GM19240 (cell line): Measurements from ENCODE around the gene MMP25.
A peak's percentile ranks its signal among the peaks of the same experiment; 100 is the strongest.
"Not testable (repeated sequence)": the region's sequence is repeated elsewhere in the genome, so short reads cannot be mapped to it uniquely, and the experiment has no call there.

Experiments used
- DNase-seq: peaks from one replicate; pipeline ENCODE4 v3.0.0; 2011; ENCODE audit warnings: low spot score; ENCODE audit not compliant: insufficient read length

Gene MMP25

DNA sequence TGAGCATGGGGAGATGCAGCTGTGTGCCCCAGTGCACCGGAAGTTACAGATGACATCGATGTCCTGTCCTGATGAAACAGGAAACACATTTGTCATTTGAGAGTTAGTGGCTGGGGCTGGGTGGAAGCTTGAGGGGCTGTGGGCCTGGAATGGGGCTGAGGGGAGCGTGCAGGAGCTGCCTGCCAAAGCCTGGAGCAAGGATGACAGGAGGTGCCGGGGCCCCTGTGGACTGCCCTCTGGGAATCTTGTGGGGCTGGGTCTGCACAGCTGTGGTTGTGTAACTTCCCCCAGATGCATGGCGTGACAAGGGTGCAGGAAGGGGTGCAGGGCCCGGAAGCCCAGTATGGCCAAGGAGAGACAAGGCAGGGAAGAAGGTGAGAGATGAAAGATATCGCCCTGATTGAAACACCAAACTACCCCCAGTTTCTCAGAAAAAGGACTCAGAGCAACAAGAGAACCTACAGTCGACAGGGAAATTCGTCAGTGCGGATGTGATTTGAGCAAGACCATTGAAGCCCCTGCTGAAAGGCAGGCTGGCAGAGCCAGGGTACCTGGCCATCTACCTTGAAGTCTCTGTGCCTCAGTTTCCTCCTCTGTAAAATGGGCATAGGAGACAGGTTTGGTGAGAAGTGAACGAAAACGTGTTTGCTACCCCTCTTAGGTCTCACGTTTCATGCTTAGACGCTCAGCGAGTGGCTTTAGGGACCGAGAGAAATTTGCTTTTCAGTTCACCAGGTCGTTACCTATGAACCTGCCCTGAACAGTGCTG, 8.8 kb downstream of the MMP25 start:
- no peak for DNase-seq

DNA sequence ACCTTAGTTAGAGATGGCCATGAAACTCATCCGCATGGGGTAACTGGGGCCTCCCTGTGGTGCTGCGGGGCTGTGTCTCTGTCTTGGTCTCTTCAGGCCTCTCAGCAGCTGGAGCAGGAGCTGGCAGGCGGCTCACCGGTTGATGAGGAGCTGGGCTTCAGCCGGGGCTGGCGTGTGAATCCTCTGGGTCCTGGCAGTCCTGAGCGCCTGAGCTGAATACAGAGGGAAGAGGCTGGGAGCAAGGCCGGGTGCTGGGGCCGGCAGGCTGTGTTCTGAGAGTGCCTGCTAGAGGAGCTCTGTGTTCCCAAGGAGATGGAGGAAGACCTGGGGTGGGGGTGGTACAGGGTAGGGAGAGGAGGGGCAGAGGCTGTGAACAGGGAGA, 9.4 kb downstream of the MMP25 start:
- not testable (repeated sequence) for DNase-seq

DNA sequence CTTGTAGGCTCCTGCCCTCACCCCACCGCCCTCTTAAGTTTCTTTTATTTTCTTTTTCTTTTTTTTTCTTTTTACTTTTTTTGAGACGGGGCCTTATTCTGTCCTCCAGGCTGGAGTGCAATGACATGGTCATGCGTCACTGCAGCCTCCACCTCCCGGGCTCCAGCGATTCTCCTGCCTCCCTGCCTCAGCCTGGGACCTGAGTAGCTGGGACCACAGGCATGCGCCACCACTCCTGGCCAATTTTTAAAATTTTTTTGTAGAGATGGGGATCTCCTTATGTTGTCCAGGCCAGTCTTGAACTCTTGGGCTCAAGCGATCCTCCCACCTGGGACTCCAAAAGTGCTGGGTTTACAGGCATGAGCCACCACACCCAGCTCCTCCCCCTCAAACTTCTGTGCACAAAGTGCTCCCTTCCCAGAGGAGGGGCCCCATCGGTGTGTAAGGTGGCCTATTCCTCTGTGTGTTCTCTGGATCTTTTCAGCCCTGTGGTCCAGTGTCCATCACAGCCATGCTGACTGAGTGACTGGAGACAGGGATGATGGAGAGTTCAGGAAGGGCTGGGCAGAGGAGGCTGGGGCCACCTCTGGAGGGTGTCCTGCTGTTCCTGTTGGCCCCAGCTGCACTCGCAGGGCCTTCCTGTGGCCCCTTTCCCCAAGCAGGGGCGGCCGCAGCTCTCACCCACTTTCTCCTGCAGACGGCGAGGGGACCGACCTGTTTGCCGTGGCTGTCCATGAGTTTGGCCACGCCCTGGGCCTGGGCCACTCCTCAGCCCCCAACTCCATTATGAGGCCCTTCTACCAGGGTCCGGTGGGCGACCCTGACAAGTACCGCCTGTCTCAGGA, 10.2 kb downstream of the MMP25 start:
- DNase-seq: no peak

- no peak for DNase-seq
These were observed 11.1 kb downstream of the MMP25 start for GRCh38 chr16:3057181-3058138.

GRCh38 chr16:3058139-3059030, 12.0 kb downstream of the MMP25 start:
- DNase-seq: no peak

DNA sequence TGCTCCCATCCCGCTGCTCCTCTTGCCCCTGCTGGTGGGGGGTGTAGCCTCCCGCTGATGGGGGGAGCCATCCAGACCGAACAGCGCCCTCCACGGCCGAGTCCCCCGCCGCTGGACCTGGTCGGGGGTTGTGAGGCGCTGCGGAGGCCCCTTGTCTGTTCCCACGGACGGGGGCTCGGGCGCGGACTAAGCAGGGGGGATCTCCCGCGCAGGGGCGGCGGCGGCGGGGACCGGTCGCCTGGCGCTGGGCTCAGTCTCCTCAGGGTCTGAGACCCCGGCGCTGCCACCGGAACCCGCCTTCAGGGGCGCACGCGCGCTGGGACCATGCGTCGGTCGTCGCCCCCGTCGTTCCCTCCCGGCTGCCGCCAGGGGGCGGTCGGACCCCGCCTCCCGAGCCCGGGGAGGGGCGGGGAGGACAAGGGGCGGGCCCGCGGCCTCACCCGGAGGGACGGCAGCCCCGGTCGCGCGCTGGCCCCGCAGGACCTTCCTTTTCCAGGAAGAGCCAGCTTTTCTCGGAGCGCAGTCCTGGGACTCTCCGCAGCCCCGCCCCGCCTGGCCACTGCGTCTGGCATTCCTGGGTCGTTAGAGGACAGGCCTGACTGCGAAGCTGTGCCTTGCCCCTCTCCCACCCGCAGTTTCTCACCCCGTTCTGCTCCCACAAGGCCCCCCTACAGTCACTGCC, 12.8 kb downstream of the MMP25 start:
- peak; percentile 91 for DNase-seq

DNA sequence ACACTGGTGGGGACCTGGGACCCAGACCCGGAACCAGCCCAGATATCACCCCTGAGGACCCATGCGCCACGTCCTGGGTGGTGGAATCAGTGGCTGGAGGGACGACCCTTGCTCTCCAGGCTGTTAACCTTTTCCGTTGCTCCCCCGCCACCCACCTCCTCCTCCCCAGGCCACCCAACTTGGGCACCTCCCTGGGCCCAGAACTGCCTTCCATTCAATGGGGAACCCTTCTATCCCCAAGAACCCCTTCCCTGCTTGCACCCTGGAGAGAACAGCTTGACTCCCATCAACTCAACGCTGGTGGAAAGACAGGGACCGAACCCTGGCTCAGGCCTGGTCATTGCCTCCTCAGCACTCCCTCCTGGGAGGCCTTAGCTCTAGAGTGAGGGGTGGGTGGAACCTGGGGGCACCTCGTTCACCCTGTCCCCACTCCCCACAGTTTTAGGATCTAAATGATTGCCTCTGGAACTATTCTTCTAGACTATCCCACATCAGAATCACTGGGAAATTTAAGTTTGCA, 13.4 kb downstream of the MMP25 start:
- no peak for DNase-seq

GRCh38 chr16:3060339-3061127, 14.2 kb downstream of the MMP25 start:
- no peak for DNase-seq

DNA sequence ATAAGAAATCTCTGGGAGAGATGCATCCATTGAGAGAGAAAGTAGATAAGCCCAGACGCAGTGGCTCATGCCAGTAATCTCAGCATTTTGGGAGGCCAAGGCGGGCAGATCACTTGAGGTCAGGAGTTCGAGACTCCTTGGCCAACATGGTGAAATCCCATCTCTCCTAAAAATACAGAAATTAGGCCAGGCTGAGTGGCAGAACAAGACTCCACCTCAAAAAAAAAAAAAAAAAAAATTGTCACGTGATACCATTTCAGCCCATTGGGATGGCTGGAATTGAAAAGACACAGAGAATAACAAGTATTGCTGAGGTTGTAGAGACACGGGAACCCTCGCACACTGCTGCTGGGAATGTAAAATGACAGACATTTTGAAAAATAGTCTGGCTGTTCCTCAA, 16.2 kb downstream of the MMP25 start:
- DNase-seq: no peak

DNA sequence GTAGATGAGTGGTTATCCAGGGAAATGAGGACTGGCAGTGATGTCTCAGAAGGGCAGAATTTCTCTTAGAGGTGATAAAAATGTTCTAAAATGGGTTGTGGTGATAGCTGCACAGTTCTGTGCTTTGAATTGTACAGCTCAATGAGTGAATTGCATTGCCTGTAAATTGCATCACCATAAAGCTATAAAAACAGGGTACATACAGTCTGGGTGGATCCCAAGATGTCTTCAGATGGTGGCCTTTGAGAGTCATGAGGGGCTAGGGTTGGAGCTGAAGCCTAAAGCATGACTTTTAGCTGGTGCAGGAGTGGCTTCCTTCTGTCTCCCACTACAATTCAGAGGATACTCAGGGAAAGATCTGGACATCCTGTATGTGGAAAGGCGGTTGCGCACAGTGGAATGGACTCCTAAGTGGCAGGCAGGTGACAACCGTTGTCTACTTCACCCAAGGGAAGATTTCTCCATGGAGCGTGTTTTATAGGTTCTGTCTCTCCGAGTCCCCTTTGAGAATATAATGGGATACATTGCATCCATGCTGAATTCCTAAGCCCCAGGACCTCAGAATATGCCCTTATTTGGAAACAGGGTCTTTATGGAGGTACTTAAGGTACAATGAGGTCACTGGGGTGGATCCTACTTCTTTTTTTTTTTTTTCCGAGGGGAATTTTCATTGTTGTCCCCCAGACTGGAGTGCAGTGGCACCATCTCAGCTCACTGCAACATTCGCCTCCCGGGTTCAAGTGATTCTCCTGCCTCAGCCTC, 17.4 kb downstream of the MMP25 start:
- no peak for DNase-seq

DNA sequence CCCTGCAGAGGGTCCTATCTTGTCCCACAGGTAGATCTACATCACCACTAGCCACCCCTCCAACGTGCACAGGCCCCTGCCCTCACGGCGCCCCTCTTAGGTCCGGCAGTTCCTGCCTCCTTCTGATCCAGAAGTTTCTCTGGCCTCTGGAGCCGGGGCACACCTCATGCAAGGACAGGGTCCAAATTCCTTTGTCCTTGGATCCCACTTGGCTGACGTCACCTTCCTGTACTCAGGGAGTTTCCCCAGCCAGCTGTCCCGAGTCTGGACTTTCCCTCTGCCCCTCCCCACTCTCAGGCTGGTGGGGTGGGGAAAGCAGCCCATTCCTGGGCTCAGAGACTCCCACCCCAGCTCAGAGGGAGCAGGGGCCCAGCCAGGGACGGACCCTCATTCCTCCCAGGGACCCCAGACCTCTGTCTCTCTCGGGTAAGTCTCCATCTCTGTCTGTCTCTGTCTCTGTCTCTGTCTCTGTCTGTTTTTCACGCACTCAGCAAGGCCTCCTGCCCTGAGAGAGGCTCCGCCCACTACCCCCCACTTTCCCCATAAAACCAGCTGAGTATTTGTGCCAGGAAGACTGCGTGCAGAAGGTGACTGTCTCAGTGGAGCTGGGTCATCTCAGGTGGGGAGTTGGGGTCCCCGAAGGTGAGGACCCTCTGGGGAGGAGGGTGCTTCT, 18.8 kb downstream of the MMP25 start, which contains the start of gene IL32:
IL32 (plus strand) TSS at position 572 of the 673 bp plus-strand sequence. CDS start 172 bp downstream, outside the sequence.
- DNase-seq: no peak

GRCh38 chr16:3065742-3066439, 19.5 kb downstream of the MMP25 start:
- DNase-seq: no peak

GRCh38 chr16:3066440-3066748, 20.0 kb downstream of the MMP25 start:
- no peak for DNase-seq

- DNase-seq: no peak
These were observed 22.1 kb downstream of the MMP25 start for GRCh38 chr16:3068487-3068886.

GRCh38 chr16:3069146-3069545, 22.8 kb downstream of the MMP25 start:
- DNase-seq: not testable (repeated sequence)

- DNase-seq: no peak
These were observed 24.3 kb downstream of the MMP25 start for GRCh38 chr16:3070608-3071111.

DNA sequence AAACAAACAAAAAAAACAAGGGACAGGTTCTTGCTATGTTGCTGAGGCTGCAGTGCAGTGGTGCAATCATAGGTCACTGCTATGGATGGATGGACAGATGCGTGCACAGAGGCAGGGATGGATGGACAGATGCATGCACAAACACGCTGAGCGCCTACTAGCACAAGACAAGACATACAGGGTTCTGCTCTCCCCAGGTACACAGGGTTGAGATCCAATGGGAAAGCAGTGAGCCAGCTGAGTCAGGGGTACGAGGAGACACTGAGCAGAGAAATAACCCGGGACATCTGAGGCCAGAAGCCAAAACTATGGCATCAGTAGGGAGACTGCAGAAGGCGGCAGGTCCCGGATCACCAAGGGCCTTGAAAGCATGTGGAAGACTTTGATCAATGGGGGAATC, 25.3 kb downstream of the MMP25 start:
- no peak for DNase-seq
